Measurements from ENCODE around the gene TBC1D32.
"Not testable (repeated sequence)": the region's sequence is repeated elsewhere in the genome, so short reads cannot be mapped to it uniquely, and the experiment has no call there.

The TBC1D32 gene, protein sequence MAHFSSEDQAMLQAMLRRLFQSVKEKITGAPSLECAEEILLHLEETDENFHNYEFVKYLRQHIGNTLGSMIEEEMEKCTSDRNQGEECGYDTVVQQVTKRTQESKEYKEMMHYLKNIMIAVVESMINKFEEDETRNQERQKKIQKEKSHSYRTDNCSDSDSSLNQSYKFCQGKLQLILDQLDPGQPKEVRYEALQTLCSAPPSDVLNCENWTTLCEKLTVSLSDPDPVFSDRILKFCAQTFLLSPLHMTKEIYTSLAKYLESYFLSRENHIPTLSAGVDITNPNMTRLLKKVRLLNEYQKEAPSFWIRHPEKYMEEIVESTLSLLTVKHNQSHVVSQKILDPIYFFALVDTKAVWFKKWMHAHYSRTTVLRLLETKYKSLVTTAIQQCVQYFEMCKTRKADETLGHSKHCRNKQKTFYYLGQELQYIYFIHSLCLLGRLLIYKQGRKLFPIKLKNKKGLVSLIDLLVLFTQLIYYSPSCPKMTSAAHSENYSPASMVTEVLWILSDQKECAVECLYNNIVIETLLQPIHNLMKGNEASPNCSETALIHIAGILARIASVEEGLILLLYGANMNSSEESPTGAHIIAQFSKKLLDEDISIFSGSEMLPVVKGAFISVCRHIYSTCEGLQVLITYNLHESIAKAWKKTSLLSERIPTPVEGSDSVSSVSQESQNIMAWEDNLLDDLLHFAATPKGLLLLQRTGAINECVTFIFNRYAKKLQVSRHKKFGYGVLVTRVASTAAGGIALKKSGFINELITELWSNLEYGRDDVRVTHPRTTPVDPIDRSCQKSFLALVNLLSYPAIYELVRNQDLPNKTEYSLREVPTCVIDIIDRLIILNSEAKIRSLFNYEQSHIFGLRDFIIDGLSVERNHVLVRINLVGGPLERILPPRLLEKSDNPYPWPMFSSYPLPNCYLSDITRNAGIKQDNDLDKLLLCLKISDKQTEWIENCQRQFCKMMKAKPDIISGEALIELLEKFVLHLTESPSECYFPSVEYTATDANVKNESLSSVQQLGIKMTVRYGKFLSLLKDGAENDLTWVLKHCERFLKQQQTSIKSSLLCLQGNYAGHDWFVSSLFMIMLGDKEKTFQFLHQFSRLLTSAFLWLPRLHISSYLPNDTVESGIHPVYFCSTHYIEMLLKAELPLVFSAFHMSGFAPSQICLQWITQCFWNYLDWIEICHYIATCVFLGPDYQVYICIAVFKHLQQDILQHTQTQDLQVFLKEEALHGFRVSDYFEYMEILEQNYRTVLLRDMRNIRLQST

DNA sequence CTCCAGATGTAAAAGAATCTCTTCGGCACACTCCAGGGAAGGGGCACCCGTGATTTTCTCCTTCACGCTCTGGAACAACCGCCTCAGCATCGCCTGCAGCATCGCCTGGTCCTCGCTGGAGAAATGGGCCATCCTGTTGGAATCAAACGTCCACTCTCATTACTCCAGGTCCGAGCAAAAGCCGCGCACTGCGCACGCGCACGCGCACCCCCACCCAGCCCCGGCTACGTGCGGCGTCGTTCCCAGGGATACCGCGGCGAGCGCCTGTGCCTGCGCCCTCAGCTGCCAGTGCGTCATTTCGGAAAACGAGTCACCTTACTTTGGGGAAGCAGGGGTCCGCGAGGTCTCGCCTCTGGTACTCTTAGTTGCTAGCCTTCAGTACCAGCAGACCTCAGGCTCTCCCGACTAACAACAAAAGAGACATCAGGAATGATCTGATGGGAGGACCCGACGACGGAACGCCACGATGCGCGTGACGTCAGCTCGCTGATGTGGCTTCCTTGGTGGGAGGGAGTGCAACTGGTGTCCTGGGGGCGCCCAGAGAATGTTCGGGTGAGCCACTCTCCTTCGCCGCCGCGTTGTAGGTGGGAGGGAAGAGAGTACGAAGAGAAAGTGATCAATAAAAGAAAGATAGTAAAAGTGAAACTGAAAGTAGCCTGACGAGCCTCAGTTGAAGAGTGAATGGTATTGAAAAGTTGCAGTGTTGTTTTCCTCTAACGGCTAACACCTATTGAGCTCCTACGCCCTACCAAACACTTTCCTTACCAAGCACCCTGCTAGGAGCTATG lies at the start of gene TBC1D32:
Gene TBC1D32, minus strand, starts transcription at position 182 of the 788 bp plus-strand sequence. Its CDS starts 50 bp downstream, at position 132.
- peak; percentile 89 for DNase-seq

DNA sequence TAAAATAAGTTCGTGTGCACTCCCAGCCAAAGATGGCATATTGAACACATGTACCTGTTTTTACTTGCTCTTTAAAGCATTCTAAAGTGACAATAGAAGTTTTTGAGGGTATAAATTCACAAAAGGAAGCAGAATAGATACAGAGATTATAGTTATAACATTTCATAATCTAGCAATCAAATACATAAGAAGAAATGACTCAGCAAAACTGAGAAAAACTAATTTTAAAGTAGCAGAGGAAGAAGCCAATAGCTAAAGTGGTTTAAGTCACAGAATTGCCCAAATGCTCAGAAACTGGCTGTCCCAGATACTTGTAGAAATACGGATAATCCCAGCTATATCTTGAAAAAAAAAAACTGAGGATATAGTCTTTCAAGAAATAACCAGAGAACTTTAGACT lies 49.2 kb upstream of the TBC1D32 start:
- DNase-seq = no peak

DNA sequence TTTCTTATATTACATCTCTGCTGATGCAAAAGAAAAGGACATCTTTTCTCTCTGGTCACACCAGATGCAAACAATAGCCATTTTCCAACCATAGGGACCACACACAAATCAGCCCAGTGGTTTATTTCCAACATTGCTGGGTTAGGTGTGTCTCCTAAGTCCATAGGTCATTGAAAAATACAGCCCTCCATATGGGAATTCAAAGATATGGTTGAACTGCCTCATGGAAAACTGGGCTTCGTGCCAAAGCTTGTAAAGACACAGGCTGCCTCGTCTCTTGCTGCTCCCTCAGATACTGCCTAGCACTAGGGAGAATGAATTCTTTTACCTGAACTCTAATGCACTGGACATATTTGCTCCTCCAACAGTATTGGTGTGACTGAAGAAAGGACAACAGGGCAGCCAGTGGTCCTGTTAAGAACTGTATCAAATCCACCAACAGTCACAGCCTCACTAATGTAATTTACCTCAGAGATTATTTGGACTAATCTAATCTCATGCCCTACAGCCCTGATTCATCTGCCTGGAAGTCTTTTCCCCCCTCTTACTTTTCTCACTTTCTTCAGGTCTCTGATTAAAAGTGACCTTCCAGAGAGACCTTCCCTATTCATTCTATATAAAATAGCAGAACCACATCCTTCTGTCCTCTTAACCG lies 48.3 kb upstream of the TBC1D32 start:
- no peak for DNase-seq

DNA sequence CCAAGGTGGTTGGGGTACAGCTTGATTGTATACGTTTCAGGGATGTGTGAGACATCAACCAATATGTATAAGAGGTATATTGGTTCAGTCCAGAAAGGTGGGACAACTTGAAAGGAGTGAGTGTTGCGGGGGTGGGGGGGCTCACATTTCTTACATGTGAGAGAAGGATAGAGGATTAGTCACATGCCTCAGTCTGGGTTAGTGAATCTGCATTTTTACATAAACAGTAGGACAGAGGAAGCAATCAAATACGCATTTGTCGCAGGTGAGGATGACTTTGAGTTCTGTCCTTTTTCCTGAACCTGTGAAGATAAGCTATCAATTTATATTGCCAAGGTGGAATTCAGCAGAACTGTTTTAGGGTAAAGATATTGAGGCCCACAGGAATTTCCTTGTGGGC lies 42.1 kb upstream of the TBC1D32 start:
- no peak for DNase-seq

DNA sequence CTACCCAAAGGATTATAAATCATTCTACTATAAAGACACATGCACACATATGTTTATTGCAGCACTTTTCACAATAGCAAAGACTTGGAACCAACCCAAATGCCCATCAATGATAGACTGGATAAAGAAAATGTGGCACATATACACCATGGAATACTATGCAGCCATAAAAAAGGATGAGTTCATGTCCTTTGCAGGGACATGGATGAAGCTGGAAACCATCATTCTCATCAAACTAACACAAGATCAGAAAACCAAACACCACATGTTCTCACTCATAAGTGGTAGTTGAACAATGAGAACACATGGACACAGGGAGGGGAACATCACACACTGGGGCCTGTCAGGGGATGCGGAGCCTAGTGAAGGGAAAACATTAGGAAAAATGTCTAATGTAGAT lies 39.9 kb upstream of the TBC1D32 start:
- DNase-seq = not testable (repeated sequence)

DNA sequence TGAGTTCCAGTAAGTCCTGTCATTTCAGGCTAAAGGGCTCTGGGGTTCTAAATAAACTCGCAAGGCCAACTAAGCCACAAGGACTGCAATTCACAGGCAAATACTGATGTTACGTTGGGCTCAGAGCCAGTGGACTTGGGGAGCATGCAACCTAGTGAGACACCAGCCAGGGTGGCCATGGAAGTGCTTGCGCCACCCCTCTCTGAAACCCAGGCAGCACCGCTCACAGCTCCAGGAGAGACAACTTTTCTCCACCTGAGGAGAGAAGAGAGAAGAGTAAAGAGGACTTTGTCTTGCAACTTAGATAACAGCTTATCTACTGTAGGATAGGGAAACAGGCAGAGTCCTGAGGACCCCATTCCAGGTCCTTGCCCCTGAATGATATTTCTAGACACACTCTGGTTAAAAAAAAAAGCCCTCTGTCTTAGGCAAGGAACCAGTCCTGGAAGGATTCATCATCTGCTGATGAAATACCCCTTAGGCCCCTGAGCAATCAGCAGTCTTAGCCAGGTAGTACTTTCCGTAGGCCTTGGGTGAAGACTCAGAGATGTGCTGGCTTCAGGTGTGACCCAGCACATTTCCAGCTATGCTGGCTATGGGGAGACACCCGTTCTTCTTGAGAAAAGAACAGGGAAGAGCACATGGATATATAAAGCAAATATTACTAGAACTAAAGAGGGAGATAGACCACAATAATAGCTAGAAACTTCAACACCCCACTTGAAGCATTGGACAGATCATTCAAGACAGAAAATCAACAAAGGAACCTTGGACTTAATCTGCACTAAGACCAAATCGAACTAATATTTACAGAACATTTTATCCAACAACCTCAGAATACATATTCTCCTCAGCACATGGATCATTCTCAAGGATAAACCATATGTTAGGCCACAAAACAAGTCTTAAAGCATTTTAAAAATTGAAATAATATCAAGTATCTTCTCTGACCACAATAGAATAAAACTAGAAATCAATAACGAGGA lies 31.5 kb upstream of the TBC1D32 start:
- no peak for DNase-seq

DNA sequence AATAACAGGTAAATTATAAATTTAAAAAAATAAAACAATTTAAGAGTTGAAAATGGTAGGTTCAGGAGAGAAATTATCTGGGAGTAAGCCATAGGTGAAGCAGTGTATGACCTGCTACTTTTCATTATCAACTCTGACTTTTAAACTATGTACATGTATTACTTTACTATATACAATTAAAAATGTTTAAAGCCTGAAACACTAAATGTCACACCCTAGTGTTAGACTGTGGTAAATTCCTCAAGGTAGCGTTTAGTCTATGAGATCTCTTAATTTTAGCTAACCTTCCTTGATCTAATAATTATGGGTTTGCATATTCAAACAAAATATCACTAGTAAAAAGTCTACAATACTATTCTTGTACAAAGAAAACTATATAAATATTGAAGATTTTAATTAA lies 22.3 kb upstream of the TBC1D32 start:
- DNase-seq = no peak

GRCh38 chr6:121354764-121355163 lies 20.5 kb upstream of the TBC1D32 start:
- DNase-seq = no peak

DNA sequence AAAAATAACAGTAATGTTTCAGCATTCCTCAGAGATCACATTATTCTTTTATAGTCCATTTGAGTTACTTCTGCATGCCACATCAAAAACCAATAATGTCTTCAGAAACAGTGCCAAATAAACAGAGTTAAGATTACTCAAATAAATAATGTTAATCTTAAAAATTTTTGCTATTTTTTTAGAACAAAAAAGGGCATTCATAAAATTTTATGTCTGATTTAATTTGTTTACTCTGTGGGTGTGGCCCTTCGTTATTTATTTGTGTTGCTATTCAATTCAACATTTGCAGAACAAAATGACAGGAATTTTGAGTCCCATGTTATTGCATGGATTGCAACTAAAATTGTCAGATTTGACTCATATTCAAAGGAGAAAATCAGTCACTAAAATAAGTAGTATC lies 18.7 kb upstream of the TBC1D32 start:
- no peak for DNase-seq

DNA sequence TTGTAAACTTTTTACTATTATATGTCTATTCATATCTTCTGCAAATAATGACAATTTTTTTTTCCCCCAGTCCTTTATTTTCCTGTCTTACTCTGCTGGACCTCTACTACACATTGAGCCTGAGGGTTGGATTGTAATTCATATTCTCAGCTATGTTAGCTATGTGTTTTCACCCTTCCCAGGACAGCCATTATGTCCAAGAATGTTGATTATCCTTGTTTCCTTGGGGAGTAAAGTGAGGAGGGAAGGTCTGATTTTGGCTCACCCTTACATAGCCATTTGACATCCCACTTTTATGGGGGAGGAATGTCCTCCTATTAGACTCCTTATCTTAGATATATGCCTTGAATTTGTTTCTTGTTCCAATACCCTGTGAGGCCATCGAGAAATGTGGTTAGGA lies 17.6 kb upstream of the TBC1D32 start:
- no peak for DNase-seq

DNA sequence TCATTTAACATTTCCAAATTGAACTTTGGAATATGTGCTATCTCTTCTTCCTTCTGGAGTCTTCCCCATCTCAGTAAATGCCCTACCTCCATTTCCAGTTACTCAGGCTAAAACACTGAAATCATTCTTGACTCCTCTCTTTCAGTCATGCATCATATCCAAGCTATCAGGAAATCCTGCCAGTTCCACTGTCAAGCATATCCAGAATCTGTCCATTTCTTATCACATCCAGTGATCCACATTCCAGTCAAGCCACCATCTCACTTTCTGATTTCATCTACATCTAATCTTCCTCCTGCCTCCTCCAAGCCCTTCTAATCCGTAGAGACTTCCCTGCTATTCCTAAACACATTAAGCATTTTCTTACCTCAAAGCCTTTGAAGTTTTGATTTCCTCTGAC lies 15.3 kb upstream of the TBC1D32 start:
- DNase-seq = no peak

GRCh38 chr6:121347484-121347883 lies 13.2 kb upstream of the TBC1D32 start:
- no peak for DNase-seq

DNA sequence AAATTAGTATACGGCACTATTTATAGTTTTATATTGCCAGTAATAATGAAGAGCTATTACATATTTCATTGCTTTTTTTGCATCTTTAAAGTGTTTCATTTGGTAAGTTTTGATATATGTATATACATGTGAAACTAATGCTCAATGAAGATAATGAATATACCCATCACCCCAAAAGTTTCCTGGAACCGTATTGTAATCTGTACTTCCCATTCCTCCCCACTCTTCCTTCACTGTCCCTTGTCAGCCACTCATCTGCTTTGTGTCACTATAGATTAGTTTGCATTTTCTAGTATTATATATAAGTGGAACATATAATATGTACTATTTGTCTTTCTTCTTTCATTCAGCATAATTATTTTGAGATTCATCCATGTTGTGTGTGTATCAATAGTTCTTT lies 10.3 kb upstream of the TBC1D32 start:
- peak; percentile 53 for DNase-seq

- DNase-seq = no peak
Observed at GRCh38 chr6:121339639-121340226, 5.5 kb upstream of the TBC1D32 start.

DNA sequence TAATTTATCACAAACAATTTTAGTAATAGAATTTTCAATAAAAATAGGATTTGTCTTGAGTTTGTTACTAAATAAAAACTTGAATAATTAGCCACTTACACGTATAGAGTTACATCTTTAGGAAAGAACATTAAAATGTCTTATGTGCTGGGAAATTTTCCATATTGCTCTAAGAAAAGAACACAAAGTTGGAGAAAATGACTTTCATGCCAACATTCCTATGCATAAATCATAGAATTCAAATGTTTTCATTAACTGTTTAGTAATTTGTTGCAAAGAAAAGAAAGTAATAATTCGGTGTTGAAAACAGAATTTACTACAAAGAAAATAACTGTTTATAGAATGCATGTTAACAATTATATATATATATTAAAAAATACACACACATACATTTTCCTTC lies 4.7 kb upstream of the TBC1D32 start:
- DNase-seq = no peak

GRCh38 chr6:121338366-121338765 lies 4.1 kb upstream of the TBC1D32 start:
- DNase-seq = no peak

DNA sequence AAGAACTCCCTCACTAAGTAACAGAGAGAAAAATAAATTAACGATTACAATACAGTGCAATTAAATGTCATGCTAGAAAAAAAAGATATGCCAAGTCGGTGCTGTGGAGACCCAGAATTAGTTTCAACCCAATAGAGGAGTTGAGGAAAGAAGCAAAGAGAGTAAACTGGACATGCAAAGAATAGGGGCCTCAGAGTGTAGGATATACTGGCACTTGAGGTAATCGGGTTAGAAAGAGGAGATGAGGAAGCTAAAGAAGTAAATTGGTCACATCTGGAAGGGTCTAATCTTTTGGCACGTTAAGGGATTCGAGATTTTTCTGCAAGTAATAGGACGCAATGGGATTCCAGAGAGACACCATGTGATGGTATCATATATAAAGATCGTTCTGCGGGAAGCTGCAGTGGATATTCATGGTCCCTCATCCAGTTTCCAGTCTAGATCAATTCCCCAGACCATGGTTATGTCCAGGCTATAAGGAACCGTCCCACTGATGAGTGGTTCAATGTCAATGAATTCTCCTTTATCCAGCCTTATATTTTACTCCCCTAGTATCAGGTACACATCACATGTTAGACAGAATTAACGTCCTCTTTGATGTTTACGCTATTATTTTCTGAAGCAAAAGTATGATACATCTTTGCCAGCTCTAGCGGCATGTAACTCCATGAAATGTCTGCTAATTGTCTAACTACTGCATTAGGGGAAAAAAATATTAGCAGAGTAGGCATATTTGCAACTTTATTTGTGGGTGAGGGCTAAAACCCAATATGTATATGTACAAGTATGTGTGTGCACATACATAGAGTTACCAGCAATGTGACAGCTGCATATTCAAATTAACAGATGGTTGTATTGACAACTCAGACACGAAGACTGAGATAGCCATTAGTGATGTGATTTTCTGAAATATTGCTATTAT lies 1.1 kb upstream of the TBC1D32 start:
- DNase-seq = no peak

DNA sequence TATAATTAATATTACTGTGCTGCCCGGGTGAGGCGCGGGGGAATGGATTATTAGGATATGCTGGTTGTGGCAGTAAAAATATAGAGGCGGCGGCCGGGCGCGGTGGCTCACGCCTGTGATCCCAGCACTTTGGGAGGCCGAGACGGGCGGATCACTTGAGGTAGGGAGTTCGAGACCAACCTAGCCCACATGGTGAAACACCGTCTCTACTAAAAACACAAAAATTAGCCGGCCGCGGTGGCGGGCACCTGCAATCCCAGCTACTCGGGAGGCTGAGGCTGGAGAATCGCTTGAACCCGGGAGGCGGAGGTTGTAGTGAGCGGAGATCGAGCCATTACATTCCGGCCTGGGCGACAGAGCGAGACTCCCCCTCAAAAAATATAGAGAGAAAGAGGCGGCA lies 586 bp downstream of the TBC1D32 start:
- not testable (repeated sequence) for DNase-seq

DNA sequence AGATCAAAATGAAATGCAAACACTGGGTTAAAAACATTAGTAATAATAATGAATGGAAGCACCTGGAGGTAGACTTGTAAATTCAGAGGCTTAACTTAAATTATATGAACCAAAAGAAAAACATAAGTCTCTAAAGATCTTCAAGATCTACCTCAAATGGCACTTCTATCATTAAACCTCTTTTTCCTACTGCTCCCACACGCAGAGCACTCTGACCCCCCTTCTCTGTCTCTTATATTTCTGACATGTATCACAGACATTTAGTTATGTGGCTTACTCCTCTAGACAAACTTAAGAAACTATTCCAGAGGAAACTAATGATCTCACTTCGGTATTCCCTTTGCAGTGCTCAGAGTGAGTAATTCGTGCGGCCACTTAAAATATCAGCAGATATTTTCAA lies 1.1 kb downstream of the TBC1D32 start:
- no peak for DNase-seq
